PC-9 (cell line): Measurements from ENCODE around the gene CCDC60.

Experiments
- EZH2 ChIP-seq: fragments of 200-600 bp; sonication (generic); IDR thresholded peaks from 2 replicates; pipeline ENCODE4 v1.8.0; 2017; ENCODE audit warnings: antibody characterized with exemption, low read depth
- TF ChIP-seq, protein P1 (sequence below): fragments of 200-600 bp; sonication (generic); conservative IDR thresholded peaks from 2 replicates; pipeline ENCODE4 v1.6.1; 2017; ENCODE audit warnings: mixed run types, antibody characterized with exemption, mild to moderate bottlenecking, moderate library complexity

DNA sequence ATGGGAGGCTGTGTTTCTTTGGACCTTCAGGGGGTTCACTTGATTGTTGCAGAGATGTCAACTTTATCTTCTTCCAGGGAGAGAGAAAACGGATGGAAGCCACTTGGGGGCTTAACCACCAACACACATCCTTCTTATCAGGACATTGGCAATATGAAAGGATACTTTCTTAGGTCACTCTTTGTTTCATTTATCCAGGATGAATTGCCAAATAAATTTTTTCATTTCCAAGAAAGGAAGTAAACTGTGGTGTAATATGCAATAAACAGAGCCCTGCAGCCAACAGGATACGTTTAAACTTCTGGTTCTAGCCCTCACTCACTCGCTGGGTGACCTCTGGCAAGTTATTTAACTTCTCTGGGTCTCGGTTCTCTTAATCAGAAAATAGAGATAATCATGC, 77.8 kb downstream of the CCDC60 start:
- TF ChIP-seq, protein P1, sequence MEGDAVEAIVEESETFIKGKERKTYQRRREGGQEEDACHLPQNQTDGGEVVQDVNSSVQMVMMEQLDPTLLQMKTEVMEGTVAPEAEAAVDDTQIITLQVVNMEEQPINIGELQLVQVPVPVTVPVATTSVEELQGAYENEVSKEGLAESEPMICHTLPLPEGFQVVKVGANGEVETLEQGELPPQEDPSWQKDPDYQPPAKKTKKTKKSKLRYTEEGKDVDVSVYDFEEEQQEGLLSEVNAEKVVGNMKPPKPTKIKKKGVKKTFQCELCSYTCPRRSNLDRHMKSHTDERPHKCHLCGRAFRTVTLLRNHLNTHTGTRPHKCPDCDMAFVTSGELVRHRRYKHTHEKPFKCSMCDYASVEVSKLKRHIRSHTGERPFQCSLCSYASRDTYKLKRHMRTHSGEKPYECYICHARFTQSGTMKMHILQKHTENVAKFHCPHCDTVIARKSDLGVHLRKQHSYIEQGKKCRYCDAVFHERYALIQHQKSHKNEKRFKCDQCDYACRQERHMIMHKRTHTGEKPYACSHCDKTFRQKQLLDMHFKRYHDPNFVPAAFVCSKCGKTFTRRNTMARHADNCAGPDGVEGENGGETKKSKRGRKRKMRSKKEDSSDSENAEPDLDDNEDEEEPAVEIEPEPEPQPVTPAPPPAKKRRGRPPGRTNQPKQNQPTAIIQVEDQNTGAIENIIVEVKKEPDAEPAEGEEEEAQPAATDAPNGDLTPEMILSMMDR: no peak
- no peak for TF ChIP-seq EZH2
